ENCODE measurements around the gene PXDN.
"Not testable (repeated sequence)": the region's sequence is repeated elsewhere in the genome, so short reads cannot be mapped to it uniquely, and the experiment has no call there.

Gene PXDN

GRCh38 chr2:1757567-1757966 is 13.3 kb upstream of the PXDN start:
- no peaks in the 10 kb centered on the region for H3K79me2 ChIP-seq (ENCODE audit: insufficient read depth, low read length)
- H3K4me1 ChIP-seq (ENCODE audit: insufficient read depth, low read length, poor library complexity, severe bottlenecking): peaks cover 14% of the 10 kb centered on the region
- TF ChIP-seq EZH2phosphoT487 (IDR thresholded peaks at IDR 0.05; ENCODE audit: borderline replicate concordance) (no peak), CTCF (conservative IDR thresholded peaks at IDR 0.05; ENCODE audit: low read length) (no peak)
- H3K27me3 ChIP-seq (ENCODE audit: insufficient read depth, low read length, poor library complexity, severe bottlenecking): no peaks in the 10 kb centered on the region
- no peak overlapping the region for H3K4me2 ChIP-seq (ENCODE audit: low read depth, low read length, poor library complexity, severe bottlenecking)
- no peaks in the 10 kb centered on the region for H3K9me2 ChIP-seq (replicated peaks; ENCODE audit: low read depth, low read length)
- H3K4me3 ChIP-seq (ENCODE audit: low read length, poor library complexity, severe bottlenecking): no peak overlapping the region
- no peaks in the 10 kb centered on the region; the same call in 1 of the 2 replicates for H3K9me3 ChIP-seq (ENCODE audit: insufficient read depth, low read depth, low read length)
- H3F3A ChIP-seq (ENCODE audit: low read depth): no peaks in the 10 kb centered on the region
- no peaks in the 10 kb centered on the region for H3K36me3 ChIP-seq (ENCODE audit: insufficient read depth, low read length)
- H3K9ac ChIP-seq (ENCODE audit: low read depth, low read length, poor library complexity, severe bottlenecking): no peak overlapping the region
- H4K20me1 ChIP-seq (ENCODE audit: insufficient read depth, low read length, poor library complexity, severe bottlenecking): no peaks in the 10 kb centered on the region
- H2AFZ ChIP-seq (ENCODE audit: low read length): no peak overlapping the region

GRCh38 chr2:1757146-1757545 is 12.8 kb upstream of the PXDN start:
- H4K20me1 ChIP-seq (ENCODE audit: insufficient read depth, low read length, poor library complexity, severe bottlenecking); H3K4me3 ChIP-seq (ENCODE audit: low read length, poor library complexity, severe bottlenecking); H2AFZ ChIP-seq (ENCODE audit: low read length); H3K4me2 ChIP-seq (ENCODE audit: low read depth, low read length, poor library complexity, severe bottlenecking); H3K9me2 ChIP-seq (replicated peaks; ENCODE audit: low read depth, low read length); H3K27me3 ChIP-seq (ENCODE audit: insufficient read depth, low read length, poor library complexity, severe bottlenecking); H3K9me3 ChIP-seq (ENCODE audit: insufficient read depth, low read depth, low read length); H3K36me3 ChIP-seq (ENCODE audit: insufficient read depth, low read length); H3F3A ChIP-seq (ENCODE audit: low read depth); H3K79me2 ChIP-seq (ENCODE audit: insufficient read depth, low read length); H3K9ac ChIP-seq (ENCODE audit: low read depth, low read length, poor library complexity, severe bottlenecking): not testable (repeated sequence)
- peaks cover 14% of the 10 kb centered on the region for H3K4me1 ChIP-seq (ENCODE audit: insufficient read depth, low read length, poor library complexity, severe bottlenecking)

GRCh38 chr2:1756456-1756855 is 12.1 kb upstream of the PXDN start:
- H2AFZ ChIP-seq (ENCODE audit: low read length): no peak overlapping the region
- H3K27me3 ChIP-seq (ENCODE audit: insufficient read depth, low read length, poor library complexity, severe bottlenecking): no peaks in the 10 kb centered on the region
- peaks cover 14% of the 10 kb centered on the region for H3K4me1 ChIP-seq (ENCODE audit: insufficient read depth, low read length, poor library complexity, severe bottlenecking)
- no peak for TF ChIP-seq CTCF (conservative IDR thresholded peaks at IDR 0.05; ENCODE audit: low read length)
- no peak for TF ChIP-seq EZH2phosphoT487 (IDR thresholded peaks at IDR 0.05; ENCODE audit: borderline replicate concordance)
- no peaks in the 10 kb centered on the region for H3K9me2 ChIP-seq (replicated peaks; ENCODE audit: low read depth, low read length)
- H4K20me1 ChIP-seq (ENCODE audit: insufficient read depth, low read length, poor library complexity, severe bottlenecking): no peaks in the 10 kb centered on the region
- H3K4me2 ChIP-seq (ENCODE audit: low read depth, low read length, poor library complexity, severe bottlenecking): no peak overlapping the region
- no peaks in the 10 kb centered on the region for H3F3A ChIP-seq (ENCODE audit: low read depth)
- no peak overlapping the region for H3K4me3 ChIP-seq (ENCODE audit: low read length, poor library complexity, severe bottlenecking)
- no peaks in the 10 kb centered on the region for H3K79me2 ChIP-seq (ENCODE audit: insufficient read depth, low read length)
- H3K9me3 ChIP-seq (ENCODE audit: insufficient read depth, low read depth, low read length): no peaks in the 10 kb centered on the region; the same call in 1 of the 2 replicates
- no peak overlapping the region for H3K9ac ChIP-seq (ENCODE audit: low read depth, low read length, poor library complexity, severe bottlenecking)
- H3K36me3 ChIP-seq (ENCODE audit: insufficient read depth, low read length): no peaks in the 10 kb centered on the region

GRCh38 chr2:1755436-1756191 is 11.3 kb upstream of the PXDN start:
- no peak overlapping the region for H2AFZ ChIP-seq (ENCODE audit: low read length)
- H4K20me1 ChIP-seq (ENCODE audit: insufficient read depth, low read length, poor library complexity, severe bottlenecking): no peaks in the 10 kb centered on the region
- H3K9ac ChIP-seq (ENCODE audit: low read depth, low read length, poor library complexity, severe bottlenecking): no peak overlapping the region
- H3K4me2 ChIP-seq (ENCODE audit: low read depth, low read length, poor library complexity, severe bottlenecking): no peak overlapping the region
- TF ChIP-seq EZH2phosphoT487 (IDR thresholded peaks at IDR 0.05; ENCODE audit: borderline replicate concordance): no peak
- TF ChIP-seq CTCF (conservative IDR thresholded peaks at IDR 0.05; ENCODE audit: low read length): no peak
- H3K36me3 ChIP-seq (ENCODE audit: insufficient read depth, low read length): no peaks in the 10 kb centered on the region
- peaks cover 14% of the 10 kb centered on the region for H3K4me1 ChIP-seq (ENCODE audit: insufficient read depth, low read length, poor library complexity, severe bottlenecking)
- H3K4me3 ChIP-seq (ENCODE audit: low read length, poor library complexity, severe bottlenecking): no peak overlapping the region
- no peaks in the 10 kb centered on the region for H3K27me3 ChIP-seq (ENCODE audit: insufficient read depth, low read length, poor library complexity, severe bottlenecking)
- no peaks in the 10 kb centered on the region for H3K79me2 ChIP-seq (ENCODE audit: insufficient read depth, low read length)
- no peaks in the 10 kb centered on the region for H3K9me2 ChIP-seq (replicated peaks; ENCODE audit: low read depth, low read length)
- H3F3A ChIP-seq (ENCODE audit: low read depth): no peaks in the 10 kb centered on the region
- H3K9me3 ChIP-seq (ENCODE audit: insufficient read depth, low read depth, low read length): no peaks in the 10 kb centered on the region; the same call in 1 of the 2 replicates

Data from Loucy (cell line).